Islet of Langerhans (tissue), 1 donor: ENCODE data around the gene PARP12.
"Not testable (repeated sequence)": the region's sequence is repeated elsewhere in the genome, so short reads cannot be mapped to it uniquely, and the experiment has no call there.

Experiments
- FAIRE-seq: peaks from one replicate; lab custom pipeline; 2011; peaks lifted over from hg19 to GRCh38; lab: Jason Lieb, UNC

PARP12 gene

GRCh38 chr7:140062528-140063299 is at the start of gene PARP12:
Gene PARP12 (minus strand): TSS chr7:140062951. CDS start chr7:140062847, 104 bp downstream.
- FAIRE-seq, result no peak

DNA sequence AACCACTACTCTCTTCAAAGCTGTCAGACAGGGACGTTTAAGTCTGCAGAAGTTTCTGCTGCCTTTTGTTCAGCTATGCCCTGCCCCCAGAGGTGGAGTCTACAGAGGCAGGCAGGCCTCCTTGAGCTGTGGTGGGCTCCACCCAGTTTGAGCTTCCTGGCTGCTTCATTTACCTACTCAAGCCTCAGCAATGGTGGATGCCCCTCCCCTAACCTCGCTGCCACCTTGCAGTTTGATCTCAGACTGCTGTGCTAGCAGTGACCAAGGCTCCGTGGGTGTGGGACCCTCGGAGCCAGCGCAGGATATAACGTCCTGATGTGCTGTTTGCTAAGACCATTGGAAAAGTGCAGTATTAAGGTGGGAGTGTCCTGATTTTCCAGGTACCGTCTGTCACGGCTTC is 46.0 kb upstream of the PARP12 start:
- FAIRE-seq, result not testable (repeated sequence)

DNA sequence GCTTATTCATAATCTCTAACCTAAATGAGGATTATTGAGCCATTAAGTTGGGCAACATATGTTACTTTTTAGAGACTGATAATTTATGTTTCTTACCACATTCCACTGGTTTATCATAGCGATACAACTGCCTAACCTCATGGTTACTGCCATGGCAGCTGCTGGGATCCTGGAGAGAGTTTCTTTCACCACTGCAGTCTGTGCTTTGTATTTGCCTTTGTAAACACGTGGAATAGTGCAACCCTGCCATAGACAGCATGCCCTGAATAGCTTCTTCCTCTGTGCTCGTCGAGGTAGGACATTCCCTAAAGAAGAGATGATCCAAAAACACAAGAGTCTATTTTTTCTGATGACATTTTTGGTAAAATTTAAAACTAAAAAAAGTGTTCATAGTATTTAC is 33.7 kb upstream of the PARP12 start:
- no peak for FAIRE-seq

DNA sequence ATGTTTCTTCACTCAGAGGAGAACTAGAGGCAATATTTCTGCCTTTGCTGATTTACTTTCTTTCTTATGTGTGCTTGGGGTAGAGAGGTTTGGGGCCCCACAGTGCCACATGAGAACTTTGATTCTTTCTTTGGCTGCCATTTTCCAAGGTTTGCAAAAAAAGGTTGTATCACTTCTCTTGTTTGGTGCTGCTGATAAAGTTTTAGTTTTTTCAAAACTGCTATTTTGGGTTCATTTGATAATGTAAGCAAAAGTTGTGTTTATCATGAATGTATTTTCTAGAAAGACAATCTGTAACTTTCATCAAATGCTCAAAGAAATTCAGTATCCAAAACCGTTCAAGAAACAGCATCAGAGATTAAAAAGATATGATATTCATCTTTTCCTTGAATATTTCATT is 30.6 kb upstream of the PARP12 start:
- peak; percentile 43 for FAIRE-seq

DNA sequence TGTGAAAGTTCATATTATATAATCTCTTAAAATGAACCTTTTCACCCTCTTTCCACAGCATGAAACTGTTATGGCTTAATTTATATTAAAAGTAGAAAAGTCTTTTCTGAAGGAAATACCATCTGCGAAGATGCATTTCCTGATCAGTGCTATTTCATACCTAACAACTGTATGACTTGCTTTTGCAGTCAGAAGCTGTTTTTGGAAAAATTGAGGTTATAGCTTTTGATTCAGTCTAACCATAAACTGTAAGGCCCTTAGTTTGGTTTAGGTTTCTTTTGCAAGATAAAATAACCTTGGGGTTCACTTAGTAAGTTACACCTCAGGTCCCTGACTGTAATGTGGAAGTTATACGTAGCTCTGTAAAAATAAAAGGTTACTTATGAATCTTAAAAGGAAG is 22.7 kb upstream of the PARP12 start:
- FAIRE-seq, result no peak

- no peak for FAIRE-seq
Measured at GRCh38 chr7:140084972-140085371, 22.2 kb upstream of the PARP12 start.

DNA sequence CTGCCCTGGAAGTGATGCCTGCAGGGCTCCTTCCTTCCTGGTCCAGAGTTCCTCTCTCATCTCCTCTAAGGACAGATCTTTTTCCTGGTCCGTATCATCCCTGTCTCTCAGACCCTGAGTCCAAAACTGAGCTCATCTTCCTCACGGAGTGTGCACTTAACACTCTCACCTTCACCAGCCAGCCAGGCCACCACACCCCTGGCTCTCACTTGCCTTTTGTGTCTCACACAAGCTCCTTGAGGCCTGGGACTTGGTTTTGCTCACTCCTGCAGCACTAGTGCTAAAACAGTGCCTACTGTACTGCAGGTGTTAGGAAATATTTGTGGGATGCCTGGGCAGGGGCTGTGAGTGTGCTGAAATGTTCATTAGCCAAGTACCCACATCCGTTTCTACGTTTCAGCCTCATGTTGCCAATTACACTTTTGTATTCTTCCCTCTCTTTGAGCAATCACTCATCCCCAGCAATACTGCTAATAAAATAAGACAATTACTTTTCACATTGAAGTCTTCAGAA is 21.4 kb upstream of the PARP12 start:
- no peak for FAIRE-seq

- FAIRE-seq, result no peak
Measured at GRCh38 chr7:140082770-140083169, 20.0 kb upstream of the PARP12 start.

- no peak for FAIRE-seq
Measured at GRCh38 chr7:140081774-140082425, 19.1 kb upstream of the PARP12 start.

- FAIRE-seq, result no peak
Measured at GRCh38 chr7:140080919-140081318, 18.2 kb upstream of the PARP12 start.

DNA sequence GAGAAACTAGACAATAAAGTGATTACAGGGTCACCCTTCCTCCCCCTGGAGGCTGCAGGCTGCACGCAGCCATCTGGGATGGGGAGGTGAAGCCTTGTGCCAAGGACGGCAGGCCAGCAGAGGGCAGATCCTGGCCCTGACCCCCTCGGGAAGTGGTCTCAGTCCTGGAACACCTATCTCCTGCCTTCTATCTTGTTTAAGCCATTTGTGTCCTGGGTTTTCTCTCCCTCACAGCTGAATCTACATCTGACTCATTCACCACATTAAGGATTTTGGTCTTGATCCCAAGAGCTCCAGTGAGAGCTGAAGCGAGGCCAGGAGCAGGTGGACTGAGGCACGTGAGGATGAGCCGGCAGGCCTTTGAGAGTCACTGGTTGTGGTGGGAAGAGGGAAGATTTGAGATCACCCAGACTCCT is 16.4 kb upstream of the PARP12 start:
- no peak for FAIRE-seq

- FAIRE-seq, result no peak
Measured at GRCh38 chr7:140078392-140078791, 15.6 kb upstream of the PARP12 start.

- no peak for FAIRE-seq
Measured at GRCh38 chr7:140074780-140075179, 12.0 kb upstream of the PARP12 start.

GRCh38 chr7:140070546-140070945 is 7.8 kb upstream of the PARP12 start:
- no peak for FAIRE-seq

GRCh38 chr7:140069298-140069949 is 6.7 kb upstream of the PARP12 start:
- no peak for FAIRE-seq

- no peak for FAIRE-seq
Measured at GRCh38 chr7:140068033-140068432, 5.3 kb upstream of the PARP12 start.

DNA sequence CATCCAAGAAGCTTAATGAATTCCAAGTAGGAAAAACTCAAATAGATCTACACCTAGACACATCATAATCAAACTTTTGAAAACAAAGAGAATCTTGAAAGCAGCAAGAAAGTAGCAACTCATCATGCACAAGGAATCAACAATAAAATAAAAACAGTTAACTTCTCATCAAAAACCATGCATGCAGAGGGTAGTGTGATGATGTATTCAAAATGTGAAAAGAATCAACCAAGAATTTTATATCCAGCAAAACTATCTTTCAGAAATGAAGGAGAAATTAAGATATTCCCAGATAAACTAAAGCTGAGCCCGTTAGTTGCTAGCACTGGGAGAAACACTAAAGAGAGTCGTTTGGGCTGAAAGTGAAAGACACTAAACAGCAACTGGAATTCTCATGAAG is 4.3 kb upstream of the PARP12 start:
- no peak for FAIRE-seq

GRCh38 chr7:140062118-140062527 is 628 bp downstream of the PARP12 start:
- FAIRE-seq, result no peak

GRCh38 chr7:140061607-140061930 is 1.2 kb downstream of the PARP12 start:
- FAIRE-seq, result no peak

- no peak for FAIRE-seq
Measured at GRCh38 chr7:140060788-140061606, 1.8 kb downstream of the PARP12 start.

DNA sequence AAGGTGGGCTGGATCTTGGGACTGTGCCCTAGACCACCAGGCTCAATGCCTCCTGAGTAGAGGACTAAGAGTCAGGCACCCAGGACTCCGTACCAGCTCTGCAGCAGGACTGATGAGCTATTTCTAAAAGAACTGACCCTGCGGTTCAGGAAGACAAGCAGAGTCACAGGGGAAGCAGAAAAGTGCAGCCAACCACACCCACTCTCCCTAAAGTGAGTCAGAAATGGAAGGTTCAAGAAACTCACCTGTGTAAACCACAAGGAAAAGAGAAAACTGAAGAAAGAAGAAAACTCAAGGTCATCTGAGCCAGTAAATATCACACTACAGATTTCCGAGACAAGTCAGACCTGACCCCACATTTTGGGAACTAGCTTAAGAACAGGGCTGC is 2.5 kb downstream of the PARP12 start:
- FAIRE-seq, result no peak
